H1 (cell line): ENCODE measurements around the gene VEZT. TPM values are rescaled to one million over a fixed set of nuclear protein-coding genes. Genes with fewer than 3 reads are reported as not detected.

Source experiments
- CTCF ChIA-PET: fragments of 300-600 bp; sonication (Branson Sonifier 250); formaldehyde crosslinking; loops from one replicate; lab custom pipeline; 2021; ENCODE audit not compliant: partially characterized antibody; lab: Charles Lee
- POLR2A ChIA-PET: fragments of 300-600 bp; sonication (Branson Sonifier 250); formaldehyde crosslinking; loops from one replicate; lab custom pipeline; 2021; ENCODE audit warnings: inconsistent platforms; ENCODE audit not compliant: partially characterized antibody; lab: Charles Lee
- DNase-seq, 2 experiments: peaks; one replicate each; pipeline versions ENCODE4 v3.0.0 to v3.0.0-alpha.2; 2010 to 2022; ENCODE audit warnings: low spot score in 2 of 2, low read depth in 1 of 2, mixed read lengths in 1 of 2
- FAIRE-seq: peaks from 2 replicates; lab custom pipeline; 2011; peaks lifted over from hg19 to GRCh38; lab: Jason Lieb, UNC
- H2AFZ ChIP-seq: 2 replicates; pipeline ENCODE4 v1.8.1; 2012; ENCODE audit warnings: low read length, inconsistent platforms
- H2AK5ac ChIP-seq: 2 replicates; pipeline ENCODE4 v1.6.1; 2013; ENCODE audit warnings: low read depth, low read length
- H2BK120ac ChIP-seq: replicated peaks from 2 replicates; pipeline ENCODE3; 2013; ENCODE audit warnings: low read depth, low read length, inconsistent platforms
- H2BK12ac ChIP-seq: 2 replicates; pipeline ENCODE4 v1.6.1; 2013; ENCODE audit warnings: low read depth, low read length
- H2BK15ac ChIP-seq: 2 replicates; pipeline ENCODE4 v1.6.1; 2013; ENCODE audit warnings: low read length
- H2BK20ac ChIP-seq: 2 replicates; pipeline ENCODE4 v1.6.1; 2013; ENCODE audit warnings: low read length
- H2BK5ac ChIP-seq: 2 replicates; pipeline ENCODE4 v1.6.1; 2013; ENCODE audit warnings: low read depth, low read length
- H3K14ac ChIP-seq: 2 replicates; pipeline ENCODE4 v1.6.1; 2013; ENCODE audit warnings: inconsistent platforms; ENCODE audit not compliant: insufficient read length
- H3K18ac ChIP-seq: 2 replicates; pipeline ENCODE4 v1.6.1; 2013; ENCODE audit warnings: low read length; ENCODE audit errors: extremely low read depth
- H3K23ac ChIP-seq: 2 replicates; pipeline ENCODE4 v1.6.1; 2013; ENCODE audit warnings: inconsistent platforms; ENCODE audit not compliant: insufficient read length
- H3K23me2 ChIP-seq: 2 replicates; pipeline ENCODE4 v1.6.1; 2013; ENCODE audit warnings: low read depth, low read length
- H3K27ac ChIP-seq: 2 replicates; pipeline ENCODE4 v1.6.1; 2011; ENCODE audit warnings: low read depth, low read length, inconsistent platforms
- H3K27me3 ChIP-seq, 4 experiments: replicated peaks in 1 of 4; 1 replicate in 1 of 4; 2 replicates in 3 of 4; pipeline versions ENCODE4 v1.6.1 to v1.8.1; 2011 to 2013; ENCODE audit warnings: low read length in 3 of 4, mild to moderate bottlenecking in 3 of 4, inconsistent platforms in 2 of 4, mixed read lengths in 2 of 4, moderate library complexity in 1 of 4; ENCODE audit not compliant: control insufficient read depth in 3 of 4, insufficient read depth in 3 of 4; ENCODE audit errors: extremely low read depth in 1 of 4
- H3K36me3 ChIP-seq, 4 experiments: 2 replicates each; pipeline versions ENCODE4 v1.6.1 to v1.8.1; 2011 to 2013; ENCODE audit warnings: mild to moderate bottlenecking in 4 of 4, low read length in 3 of 4, moderate library complexity in 2 of 4, control low read depth in 1 of 4, inconsistent platforms in 1 of 4; ENCODE audit not compliant: insufficient read depth in 4 of 4, control insufficient read depth in 2 of 4
- H3K4ac ChIP-seq: replicated peaks from 2 replicates; pipeline ENCODE3; 2013; ENCODE audit warnings: low read length, low read depth, mixed read lengths, inconsistent platforms; ENCODE audit not compliant: insufficient read length
- H3K4me1 ChIP-seq, 4 experiments: replicated peaks in 1 of 4; 1 replicate in 1 of 4; 2 replicates in 3 of 4; pipeline versions ENCODE4 v1.6.1 to v1.8.1; 2011 to 2013; ENCODE audit warnings: low read length in 3 of 4, inconsistent platforms in 2 of 4, mixed read lengths in 1 of 4; ENCODE audit not compliant: insufficient read depth in 4 of 4, control insufficient read depth in 3 of 4
- H3K4me2 ChIP-seq, 2 experiments: 2 replicates each; pipeline versions ENCODE4 v1.6.1 to v1.8.1; 2011 to 2013; ENCODE audit warnings: low read depth in 2 of 2, low read length in 2 of 2, control low read depth in 1 of 2, inconsistent platforms in 1 of 2, mild to moderate bottlenecking in 1 of 2; ENCODE audit not compliant: insufficient read depth in 1 of 2
- H3K4me3 ChIP-seq, 4 experiments: fragments of 200-600, 300-600 bp in 1 of 4; sonication (generic), shearing (Covaris generic), sonication (Bioruptor Twin) in 1 of 4; 2 replicates each; pipeline versions ENCODE4 v1.5.1 to v1.8.1; 2011 to 2016; ENCODE audit warnings: low read length in 4 of 4, low read depth in 3 of 4, control low read depth in 2 of 4, inconsistent platforms in 2 of 4, mild to moderate bottlenecking in 2 of 4, mixed read lengths in 1 of 4, moderate library complexity in 1 of 4; ENCODE audit not compliant: insufficient read depth in 2 of 4; ENCODE audit errors: extremely low read depth in 1 of 4
- H3K56ac ChIP-seq: replicated peaks from 2 replicates; pipeline ENCODE3; 2013; ENCODE audit warnings: low read depth, mild to moderate bottlenecking, mixed read lengths, low read length, inconsistent platforms; ENCODE audit not compliant: insufficient read length
- H3K79me1 ChIP-seq: 2 replicates; pipeline ENCODE4 v1.6.1; 2013; ENCODE audit warnings: low read depth, low read length, control low read depth
- H3K79me2 ChIP-seq, 2 experiments: 2 replicates each; pipeline versions ENCODE4 v1.6.1 to v1.8.1; 2012 to 2013; ENCODE audit warnings: low read length in 2 of 2, mild to moderate bottlenecking in 2 of 2, inconsistent platforms in 1 of 2; ENCODE audit not compliant: insufficient read depth in 2 of 2, control insufficient read depth in 1 of 2
- H3K9ac ChIP-seq, 4 experiments: replicated peaks in 1 of 4; 1 replicate in 1 of 4; 2 replicates in 3 of 4; pipeline versions ENCODE4 v1.6.1 to v1.8.1; 2011 to 2013; ENCODE audit warnings: low read depth in 3 of 4, low read length in 3 of 4, control low read depth in 2 of 4, mild to moderate bottlenecking in 2 of 4, moderate library complexity in 2 of 4, inconsistent platforms in 1 of 4; ENCODE audit errors: extremely low read depth in 1 of 4
- H3K9me3 ChIP-seq, 2 experiments: 2 replicates each; pipeline versions ENCODE4 v1.6.1 to v1.8.1; 2012 to 2013; ENCODE audit warnings: mild to moderate bottlenecking in 2 of 2, moderate library complexity in 2 of 2, control low read depth in 1 of 2, inconsistent platforms in 1 of 2, low read depth in 1 of 2, low read length in 1 of 2, mixed read lengths in 1 of 2; ENCODE audit not compliant: insufficient read depth in 2 of 2
- H4K20me1 ChIP-seq, 2 experiments: replicated peaks in 1 of 2; 2 replicates each; pipeline versions ENCODE3 to v1.8.1; 2011 to 2013; ENCODE audit warnings: inconsistent platforms in 2 of 2, low read length in 2 of 2, mild to moderate bottlenecking in 1 of 2; ENCODE audit not compliant: insufficient read depth in 2 of 2, control insufficient read depth in 1 of 2
- H4K5ac ChIP-seq: 2 replicates; pipeline ENCODE4 v1.6.1; 2013; ENCODE audit warnings: low read length, low read depth, mixed read lengths, inconsistent platforms; ENCODE audit not compliant: insufficient read length
- H4K8ac ChIP-seq: 2 replicates; pipeline ENCODE4 v1.8.0; 2013; ENCODE audit warnings: mild to moderate bottlenecking, moderate library complexity, low read length, inconsistent platforms; ENCODE audit not compliant: insufficient read depth; ENCODE audit errors: extremely low read depth
- H4K91ac ChIP-seq: replicated peaks from 2 replicates; pipeline ENCODE3; 2013; ENCODE audit warnings: low read length, mixed read lengths, inconsistent platforms; ENCODE audit not compliant: insufficient read length
- BCL11A ChIP-seq, 2 experiments: IDR thresholded peaks; one replicate each; pipeline ENCODE4 v1.6.1; 2011; ENCODE audit warnings: low read depth in 2 of 2, low read length in 2 of 2, mild to moderate bottlenecking in 2 of 2
- CBX8 ChIP-seq: fragments of 300-800, 300-1000 bp; sonication (generic); IDR thresholded peaks from 2 replicates; pipeline ENCODE4 v1.7.1; 2016; ENCODE audit warnings: low read depth, low read length, borderline replicate concordance
- CHD1 ChIP-seq: IDR thresholded peaks from 2 replicates; pipeline ENCODE4 v1.6.1; 2012; ENCODE audit warnings: low read depth, low read length, improper control_type of control experiment
- EP300 ChIP-seq, 2 experiments: IDR thresholded peaks; 1 replicate in 1 of 2; 2 replicates in 1 of 2; pipeline ENCODE4 v1.6.1; 2011 to 2012; ENCODE audit warnings: low read depth in 2 of 2, low read length in 2 of 2, mild to moderate bottlenecking in 2 of 2, borderline replicate concordance in 1 of 2, inconsistent platforms in 1 of 2, moderate library complexity in 1 of 2
- GTF2F1 ChIP-seq: IDR thresholded peaks from 2 replicates; pipeline ENCODE4 v1.6.1; 2012; ENCODE audit warnings: low read depth, low read length, improper control_type of control experiment, borderline replicate concordance
- HDAC2 ChIP-seq, 2 experiments: fragments of 300-600 bp in 1 of 2; sonication (generic) in 1 of 2; IDR thresholded peaks; 2 replicates each; pipeline ENCODE4 v1.6.1; 2011 to 2012; ENCODE audit warnings: low read depth in 2 of 2, low read length in 2 of 2, mild to moderate bottlenecking in 2 of 2, moderate library complexity in 2 of 2, borderline replicate concordance in 1 of 2, inconsistent platforms in 1 of 2
- HDAC6 ChIP-seq: IDR thresholded peaks from one replicate; pipeline ENCODE4 v1.7.1; 2012; ENCODE audit warnings: low read depth, mild to moderate bottlenecking, inconsistent platforms, low read length, moderate library complexity
- JUN ChIP-seq: IDR thresholded peaks from 2 replicates; pipeline ENCODE4 v1.6.1; 2011; ENCODE audit warnings: low read depth, mild to moderate bottlenecking, improper control_type of control experiment, low read length
- RBBP5 ChIP-seq: IDR thresholded peaks from 2 replicates; pipeline ENCODE4 v1.7.1; 2012; ENCODE audit warnings: low read depth, mild to moderate bottlenecking, inconsistent platforms, low read length, moderate library complexity, borderline replicate concordance
- RFX5 ChIP-seq: IDR thresholded peaks from 2 replicates; pipeline ENCODE4 v1.6.1; 2011; ENCODE audit warnings: low read depth, low read length, improper control_type of control experiment, borderline replicate concordance
- SIN3A ChIP-seq, 2 experiments: IDR thresholded peaks in 1 of 2; conservative IDR thresholded peaks in 1 of 2; 2 replicates each; pipeline ENCODE4 v1.6.1; 2011 to 2012; ENCODE audit warnings: low read length in 2 of 2, improper control_type of control experiment in 1 of 2, low read depth in 1 of 2, mild to moderate bottlenecking in 1 of 2
- SRF ChIP-seq: IDR thresholded peaks from 2 replicates; pipeline ENCODE4 v1.6.1; 2011; ENCODE audit warnings: mild to moderate bottlenecking, low read depth, low read length, moderate library complexity
- ZNF274 ChIP-seq: IDR thresholded peaks from 2 replicates; pipeline ENCODE4 v1.7.0; 2012; ENCODE audit warnings: low read length, borderline replicate concordance; ENCODE audit errors: extremely low read depth
- WGBS, 2 experiments: shearing (Covaris generic) in 1 of 2; methylation state at CpG; one replicate each; pipeline versions ENCODE4 v1.1.6 to v1.1.7; 2013 to 2015; ENCODE audit warnings: low lambda C conversion rate in 2 of 2, mixed read lengths in 2 of 2, inconsistent platforms in 1 of 2, low coverage in 1 of 2, missing lambda C conversion rate in 1 of 2; ENCODE audit not compliant: insufficient replicate concordance in 2 of 2, insufficient coverage in 1 of 2, insufficient read length in 1 of 2; ENCODE audit errors: extremely low coverage in 1 of 2, missing lambda C conversion rate in 1 of 2; 5-methylcytosine and 5-hydroxymethylcytosine counted together
- polyA plus RNA-seq, 7 experiments: library from polyadenylated mRNA; depleted of rRNA in 3 of 7; stranded (reverse) in 5 of 7; unstranded in 2 of 7; fragments of >200 nt in 5 of 7; fragments of 200-250 nt in 2 of 7; gene quantifications; 1 replicate in 5 of 7; 2 replicates in 1 of 7; 4 replicates in 1 of 7; pipeline versions ENCODE4 v1.2.1 to v1.2.3, GENCODE V29; 2011 to 2013; ENCODE audit warnings: missing spikeins in 2 of 7, mixed read lengths in 2 of 7
- total RNA-seq: library from RNA; stranded (reverse); fragmentation: NEBNext Ultra II Directional; extraction: Animal tissue kit (Norgen Biotek cat#: 25700); gene quantifications from 2 replicates; pipeline ENCODE4 v1.2.1, GENCODE V29; 2021

Gene VEZT
- total and polyA plus RNA-seq, 2 of the 8 experiments (the other 6 are each of a cell fraction or from before 2014, with no cell fraction given), result 44.0 to 56.1 TPM

DNA sequence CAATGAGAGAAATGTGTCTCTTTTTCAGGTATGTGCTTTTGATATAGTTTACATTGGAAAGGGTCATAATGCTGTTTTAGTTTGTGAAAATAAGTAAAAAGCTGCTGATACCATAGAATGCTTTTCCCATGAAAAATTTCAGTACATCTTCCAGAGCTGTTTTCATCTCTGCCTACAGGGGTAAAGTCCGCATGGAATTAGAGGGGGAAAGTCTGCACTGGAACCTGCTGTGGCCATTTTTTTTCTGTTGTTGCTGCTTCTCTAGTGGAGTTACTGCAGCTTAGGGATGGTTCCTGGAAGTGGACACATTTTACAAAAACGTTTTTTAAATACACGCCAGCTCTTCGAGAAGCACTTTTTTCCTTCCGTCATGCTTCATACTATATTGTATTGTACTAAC is 81.3 kb downstream of the VEZT start:
- no peak overlapping the region for H3K4me3 ChIP-seq
- H4K5ac ChIP-seq, result no peak overlapping the region
- no peak overlapping the region for H3K23ac ChIP-seq
- H3K36me3 ChIP-seq, result peaks cover 0 to 49% (median 10%) of the 10 kb centered on the region in 4 experiments; a peak in 6 of 8 replicates
- no peaks in the 10 kb centered on the region for H3K23me2 ChIP-seq
- ChIA-PET CTCF (interaction anchor here (1.0 to 2.5 kb wide), 3 partner anchors 35 to 182 kb away, joined by 3 to 8 read pairs (median 3); no protein-coding TSS in a partner anchor), POLR2A (interaction anchor here (1.1 kb wide), 1 partner anchor 26 kb away, joined by 3 read pairs; no protein-coding TSS in a partner anchor)
- H3K79me1 ChIP-seq, result no peaks in the 10 kb centered on the region
- no peak overlapping the region for H2BK15ac ChIP-seq
- H3K4me1 ChIP-seq, result no peaks in the 10 kb centered on the region
- no peak overlapping the region for H3K4me2 ChIP-seq
- H3K14ac ChIP-seq, result no peak overlapping the region
- H2BK120ac ChIP-seq, result no peak overlapping the region
- no peak overlapping the region for H2BK12ac ChIP-seq
- H4K8ac ChIP-seq, result no peak overlapping the region
- no peaks in the 10 kb centered on the region for H3K79me2 ChIP-seq
- H2BK5ac ChIP-seq, result no peak overlapping the region
- H3K18ac ChIP-seq, result no peak overlapping the region
- no peak for FAIRE-seq
- no peaks in the 10 kb centered on the region for H3K9me3 ChIP-seq
- no peak for DNase-seq
- H2AFZ ChIP-seq, result no peak overlapping the region
- H3K27ac ChIP-seq, result no peak overlapping the region
- no peaks in the 10 kb centered on the region for H4K20me1 ChIP-seq
- no peak overlapping the region for H3K56ac ChIP-seq
- no peak overlapping the region for H4K91ac ChIP-seq
- no peak overlapping the region for H3K9ac ChIP-seq
- H2AK5ac ChIP-seq, result no peak overlapping the region
- H3K27me3 ChIP-seq, result no peaks in the 10 kb centered on the region
- WGBS, 2 experiments, result 83% methylated on average over 5 of the region's 5 CpGs; no CpG with 5 or more reads in 1 of the 2 experiments
- H2BK20ac ChIP-seq, result no peak overlapping the region
- no peak overlapping the region for H3K4ac ChIP-seq
- no peak for TF ChIP-seq SIN3A (conservative IDR thresholded peaks at IDR 0.05 in 1 of 2, IDR thresholded peaks at IDR 0.05 in 1 of 2; ENCODE audit: low read depth in 1 of 2, low read length in 2 of 2)
- no peak for TF ChIP-seq ZNF274
- TF ChIP-seq CBX8, result no peak
- no peak for TF ChIP-seq RBBP5
- no peak for TF ChIP-seq GTF2F1
- TF ChIP-seq EP300 (IDR thresholded peaks at IDR 0.05; ENCODE audit: borderline replicate concordance in 1 of 2, low read depth in 2 of 2, low read length in 2 of 2), result no peak
- no peak for TF ChIP-seq RFX5
- no peak for TF ChIP-seq BCL11A (IDR thresholded peaks at IDR 0.05; ENCODE audit: low read depth in 2 of 2, low read length in 2 of 2)
- no peak for TF ChIP-seq JUN
- no peak for TF ChIP-seq HDAC2 (IDR thresholded peaks at IDR 0.05; ENCODE audit: borderline replicate concordance in 1 of 2, low read depth in 2 of 2, low read length in 2 of 2)
- TF ChIP-seq SRF, result no peak
- no peak for TF ChIP-seq CHD1
- TF ChIP-seq HDAC6, result no peak
